Heart right ventricle (tissue), 16 donors: ENCODE measurements around the gene WWOX. TPM values are rescaled to one million over a fixed set of nuclear protein-coding genes. Genes with fewer than 3 reads are reported as not detected.

Source experiments
- ATAC-seq, 8 donors: fragments of 200-7000 bp; cut with Tn5 transposase; one replicate each; pipeline ENCODE4 v1.9.1; 2020; ENCODE audit warnings: mild to moderate bottlenecking in 8 of 8, moderate library complexity in 8 of 8, moderate number of reproducible peaks in 1 of 8
- DNase-seq, 2 donors: peaks; one replicate each; pipeline ENCODE4 v3.0.0-alpha.2; 2020
- H3K27ac ChIP-seq, 10 donors: fragments of 200-600 bp; sonication (generic) in 2 of 10; one replicate each; pipeline versions ENCODE4 v1.5.0 to v1.8.0; 2020 to 2022; ENCODE audit warnings: mild to moderate bottlenecking in 3 of 10
- H3K27me3 ChIP-seq, 7 donors: fragments of 200-600 bp; one replicate each; pipeline ENCODE4 v1.8.0; 2021 to 2022; ENCODE audit warnings: mild to moderate bottlenecking in 2 of 7
- H3K36me3 ChIP-seq, 9 donors: fragments of 200-600 bp; sonication (generic) in 1 of 9; one replicate each; pipeline versions ENCODE4 v1.5.0 to v1.8.0; 2020 to 2022; ENCODE audit warnings: mild to moderate bottlenecking in 2 of 9
- H3K4me1 ChIP-seq, 9 donors: fragments of 200-600 bp; sonication (generic) in 1 of 9; one replicate each; pipeline versions ENCODE4 v1.5.0 to v1.8.0; 2020 to 2022; ENCODE audit warnings: mild to moderate bottlenecking in 4 of 9
- H3K4me3 ChIP-seq, 10 donors: fragments of 200-600 bp; sonication (generic) in 2 of 10; one replicate each; pipeline versions ENCODE4 v1.5.0 to v1.8.0; 2020 to 2022; ENCODE audit warnings: mild to moderate bottlenecking in 7 of 10, moderate library complexity in 2 of 10
- H3K9me3 ChIP-seq, 11 donors: fragments of 200-600 bp in 10 of 11; sonication (generic) in 2 of 11; one replicate each; pipeline versions ENCODE4 v1.5.0 to v1.8.0; 2013 to 2022; ENCODE audit warnings: mild to moderate bottlenecking in 2 of 11, control low read depth in 1 of 11, moderate library complexity in 1 of 11
- WGBS, 2 donors: extraction: QIAGEN DNeasy Blood & Tissue Kit; methylation state at CpG; one replicate each; pipeline ENCODE4 v1.1.7; 2013; ENCODE audit warnings: inconsistent platforms in 1 of 2; 5-methylcytosine and 5-hydroxymethylcytosine counted together
- intact Hi-C, 10 donors: fragments of 100-400 bp; cut with DNase I; formaldehyde crosslinking; loops; one replicate each; pipeline versions ENCODE4 v1.11.1 to v1.14.2; 2022
- polyA plus RNA-seq, 2 donors: library from polyadenylated mRNA; stranded (reverse); fragments of 200-250 nt; gene quantifications; one replicate each; pipeline ENCODE4 v1.2.3, GENCODE V29; 2013
- total RNA-seq, 10 donors: library from RNA; stranded (reverse); fragmentation: NEBNext Ultra II Directional in 3 of 10; extraction: Animal tissue kit (Norgen Biotek cat#: 25700) in 3 of 10; gene quantifications; one replicate each; pipeline versions ENCODE4 v1.2.1 to v1.2.4, GENCODE V29; 2021 to 2023
- TF ChIP-seq, protein P1 (sequence below), 9 donors: fragments of 200-600 bp; sonication (generic) in 2 of 9; IDR thresholded peaks; one replicate each; pipeline versions ENCODE4 v1.5.0 to v1.8.0; 2021 to 2022; ENCODE audit warnings: antibody characterized with exemption in 9 of 9, mild to moderate bottlenecking in 5 of 9, moderate library complexity in 1 of 9
- donor health status: Arrhythmogenic right ventricular cardiomyopathy.
- donor health status: ischemic (EF 13 %, LVEDD 7.1; RV severe dilation, severe dysfunction).
- donor health status: healthy with polysubstance abuse.
- donor health status: DM: no; HTN: yes; CAD: no.
- donor health status: DM: no; HTN: no; CAD: no.
- donor health status: ischemic (EF 25% LVEDD 6.9; RV normal size, moderate dysfunction).
- donor health status: ischemic (EF 25% LVEDD 5.7; RV mildly dilated, moderate dysfunction).
- donor health status: healthy.
- donor health status: DM: yes; HTN: yes; CAD: no.
- donor health status: Ischemic cardiomyopathy.
- donor health status: ischemic (EF 35%, LVEDD 5.7; RV mildly dilated, moderate dysfunction).
- donor health status: nonischemic (EF 11% LVEDD 7.7; RV severe dilation, severe dysfunction).
- donor health status: DM: yes; HTN: yes; CAD: no.
- donor health status: PGD.
- donor health status: ischemic (EF 29% LVEDD 5.4; RV normal size, mild dysfunction).
- donor health status: nonischemic (EF 23%, LVEDD 6.1; RV moderate dilation, normal function).

WWOX gene
- total and polyA plus RNA-seq, 12 donors: 4.9 to 15.0 (median 9.9) TPM

DNA sequence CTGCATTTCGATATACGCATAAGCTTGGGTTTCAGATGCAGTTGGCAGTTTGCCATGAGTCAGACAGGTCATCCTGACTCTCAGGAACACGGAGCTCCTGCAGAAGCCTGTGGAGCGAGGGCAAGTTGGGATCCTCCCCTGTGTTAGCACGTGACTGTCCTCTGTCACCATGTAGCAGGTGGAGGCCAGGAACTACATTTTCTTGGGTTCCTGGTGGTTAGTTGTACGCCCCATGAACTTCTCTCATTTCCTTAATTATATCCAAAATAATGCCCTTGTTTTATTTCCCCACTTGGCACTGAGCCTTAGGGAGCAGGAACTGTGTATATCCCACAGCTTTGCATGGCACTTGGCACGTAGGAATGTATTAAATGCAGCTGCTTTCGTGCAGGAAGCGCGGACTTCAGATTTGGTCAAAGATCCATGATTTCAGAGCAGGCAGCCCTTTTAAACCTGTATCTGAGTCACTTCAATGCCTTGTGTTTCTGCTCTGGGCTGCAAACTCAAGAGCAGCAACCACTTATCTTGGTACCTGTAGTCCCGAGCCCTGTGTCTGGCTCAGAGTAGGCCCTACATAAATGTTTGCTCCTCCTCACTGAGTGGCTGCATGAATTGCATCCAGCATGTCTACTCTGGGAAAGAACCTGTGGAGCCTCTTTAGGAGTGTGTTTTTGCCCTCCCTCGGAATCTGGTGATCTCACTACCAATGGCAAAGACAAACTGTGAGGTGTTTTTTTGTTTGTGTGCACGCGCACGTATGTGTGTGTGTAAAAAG lies 1072.7 kb downstream of the WWOX start:
- WGBS, 2 donors: 67 to 77% methylated on average over 15 of the region's 15 CpGs
- Histone ChIP-seq H3K27me3 (no peaks in the 10 kb centered on the region), H3K27ac (no peak overlapping the region), H3K36me3 (no peaks in the 10 kb centered on the region), H3K9me3 (peaks cover 0 to 19% (median 7%) of the 10 kb centered on the region in 11 donors), H3K4me3 (no peak overlapping the region), H3K4me1 (peaks cover 0 to 29% (median 0%) of the 10 kb centered on the region in 9 donors)
- DNase-seq (no peak), ATAC-seq (no peak)
- intact Hi-C loops: no loop called here
- TF ChIP-seq, protein P1, sequence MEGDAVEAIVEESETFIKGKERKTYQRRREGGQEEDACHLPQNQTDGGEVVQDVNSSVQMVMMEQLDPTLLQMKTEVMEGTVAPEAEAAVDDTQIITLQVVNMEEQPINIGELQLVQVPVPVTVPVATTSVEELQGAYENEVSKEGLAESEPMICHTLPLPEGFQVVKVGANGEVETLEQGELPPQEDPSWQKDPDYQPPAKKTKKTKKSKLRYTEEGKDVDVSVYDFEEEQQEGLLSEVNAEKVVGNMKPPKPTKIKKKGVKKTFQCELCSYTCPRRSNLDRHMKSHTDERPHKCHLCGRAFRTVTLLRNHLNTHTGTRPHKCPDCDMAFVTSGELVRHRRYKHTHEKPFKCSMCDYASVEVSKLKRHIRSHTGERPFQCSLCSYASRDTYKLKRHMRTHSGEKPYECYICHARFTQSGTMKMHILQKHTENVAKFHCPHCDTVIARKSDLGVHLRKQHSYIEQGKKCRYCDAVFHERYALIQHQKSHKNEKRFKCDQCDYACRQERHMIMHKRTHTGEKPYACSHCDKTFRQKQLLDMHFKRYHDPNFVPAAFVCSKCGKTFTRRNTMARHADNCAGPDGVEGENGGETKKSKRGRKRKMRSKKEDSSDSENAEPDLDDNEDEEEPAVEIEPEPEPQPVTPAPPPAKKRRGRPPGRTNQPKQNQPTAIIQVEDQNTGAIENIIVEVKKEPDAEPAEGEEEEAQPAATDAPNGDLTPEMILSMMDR (IDR thresholded peaks at IDR 0.05): no peak

DNA sequence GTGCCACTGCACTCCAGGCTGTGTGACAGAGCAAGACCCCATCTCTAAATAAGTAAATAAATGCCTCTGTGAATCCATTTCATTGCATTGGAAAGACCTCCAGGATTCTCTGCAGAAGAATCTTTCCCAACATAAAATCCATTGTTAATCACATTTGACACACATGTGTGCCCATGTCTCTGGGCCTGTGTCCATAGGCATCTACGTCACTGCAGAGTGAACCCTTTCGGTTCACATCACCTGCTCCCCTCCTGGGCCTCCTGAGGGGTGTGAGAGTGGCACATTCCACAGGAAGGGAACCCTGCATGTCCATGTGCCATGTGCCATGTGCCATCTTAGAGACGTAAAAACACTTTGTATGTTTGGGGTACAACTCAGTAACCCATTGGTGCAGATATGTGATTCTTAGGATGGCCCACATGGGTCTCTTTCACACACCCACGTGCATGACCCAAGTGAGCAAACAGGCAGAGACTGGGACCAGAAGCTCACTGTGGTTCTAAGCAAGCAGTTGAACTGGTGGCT lies 1073.6 kb downstream of the WWOX start:
- DNase-seq: no peak
- Histone ChIP-seq H3K36me3 (no peaks in the 10 kb centered on the region), H3K9me3 (peaks cover 0 to 18% (median 6%) of the 10 kb centered on the region in 11 donors), H3K4me3 (no peak overlapping the region), H3K27ac (no peak overlapping the region), H3K4me1 (peaks cover 0 to 31% (median 0%) of the 10 kb centered on the region in 9 donors), H3K27me3 (no peaks in the 10 kb centered on the region)
- TF ChIP-seq, protein P1 (IDR thresholded peaks at IDR 0.05): no peak
- WGBS, 2 donors: 95 to 96% methylated on average over 4 of the region's 4 CpGs
- intact Hi-C loops: no loop called here
- no peak for ATAC-seq

- no peaks in the 10 kb centered on the region for H3K27me3 ChIP-seq
- peaks cover 0 to 24% (median 7%) of the 10 kb centered on the region in 11 donors for H3K9me3 ChIP-seq
- no peak for DNase-seq
- peaks cover 0 to 31% (median 0%) of the 10 kb centered on the region in 9 donors for H3K4me1 ChIP-seq
- TF ChIP-seq, protein P1 (IDR thresholded peaks at IDR 0.05): no peak
- no peak overlapping the region for H3K4me3 ChIP-seq
- WGBS, 2 donors: 91% methylated on average over 4 of the region's 4 CpGs
- H3K27ac ChIP-seq: no peak overlapping the region
- no peak for ATAC-seq
- intact Hi-C loops: no loop called here
- H3K36me3 ChIP-seq: no peaks in the 10 kb centered on the region
Observed at GRCh38 chr16:79173919-79174318, 1074.5 kb downstream of the WWOX start.

DNA sequence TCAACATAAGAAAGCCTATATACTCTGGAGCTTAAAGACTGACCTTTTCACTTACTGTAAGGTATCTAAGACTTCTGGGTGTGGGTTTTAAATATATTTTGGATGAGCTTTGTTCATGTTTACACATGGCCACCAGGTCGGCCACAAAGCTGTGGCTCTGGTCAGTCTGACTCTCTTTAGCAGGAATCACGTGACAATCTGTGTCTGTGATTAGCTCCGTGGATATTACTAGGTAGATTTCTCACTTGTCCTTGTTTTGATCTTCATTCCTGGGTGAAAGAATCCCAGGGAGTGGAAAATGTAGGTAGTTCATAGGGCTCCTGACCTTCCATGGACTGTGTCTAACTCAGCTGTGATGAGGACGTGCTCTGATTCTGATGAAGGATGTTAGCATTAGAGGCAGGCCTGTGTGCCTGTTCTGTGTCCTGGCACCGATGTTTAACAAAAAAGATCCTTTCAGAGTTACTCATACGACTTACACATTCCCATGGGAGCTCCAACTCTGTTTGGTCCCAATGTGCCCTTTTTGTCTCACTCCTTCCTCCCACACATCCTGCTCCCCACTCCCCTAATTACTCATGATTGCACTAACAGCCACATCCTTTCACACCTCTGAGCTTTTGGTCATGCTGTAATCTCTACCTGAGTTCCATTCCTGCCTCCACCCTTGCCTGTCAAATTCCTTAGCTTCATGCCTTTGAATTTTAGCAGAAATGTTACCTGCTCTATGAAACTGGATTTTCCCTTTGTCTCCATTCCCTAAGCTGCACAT lies 1076.0 kb downstream of the WWOX start:
- TF ChIP-seq, protein P1 (IDR thresholded peaks at IDR 0.05): no peak
- Histone ChIP-seq H3K4me1 (peaks cover 0 to 18% (median 0%) of the 10 kb centered on the region in 9 donors), H3K27ac (no peak overlapping the region), H3K4me3 (no peak overlapping the region), H3K27me3 (no peaks in the 10 kb centered on the region), H3K9me3 (peaks cover 0 to 39% (median 7%) of the 10 kb centered on the region in 11 donors), H3K36me3 (no peaks in the 10 kb centered on the region)
- intact Hi-C loops: no loop called here
- WGBS, 2 donors: 71 to 81% methylated on average over 6 of the region's 6 CpGs
- ATAC-seq (no peak), DNase-seq (no peak)
